Measurements from ENCODE around the gene SSTR4. TPM values are rescaled to one million over a fixed set of nuclear protein-coding genes. Genes with fewer than 3 reads are reported as not detected.

The SSTR4 gene
- total RNA-seq, 4 donors from 2014 or later = not detected

DNA sequence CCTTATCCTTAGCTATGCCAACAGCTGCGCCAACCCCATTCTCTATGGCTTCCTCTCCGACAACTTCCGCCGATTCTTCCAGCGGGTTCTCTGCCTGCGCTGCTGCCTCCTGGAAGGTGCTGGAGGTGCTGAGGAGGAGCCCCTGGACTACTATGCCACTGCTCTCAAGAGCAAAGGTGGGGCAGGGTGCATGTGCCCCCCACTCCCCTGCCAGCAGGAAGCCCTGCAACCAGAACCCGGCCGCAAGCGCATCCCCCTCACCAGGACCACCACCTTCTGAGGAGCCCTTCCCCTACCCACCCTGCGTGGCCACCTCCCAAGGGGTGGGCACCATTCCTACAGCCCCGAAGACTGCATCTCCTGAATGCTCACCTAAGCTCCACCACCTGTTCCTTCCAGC is 1.3 kb downstream of the SSTR4 start:
- H3K4me3 ChIP-seq = no peak overlapping the region
- no peak for DNase-seq
- H3K36me3 ChIP-seq = no peaks in the 10 kb centered on the region

DNA sequence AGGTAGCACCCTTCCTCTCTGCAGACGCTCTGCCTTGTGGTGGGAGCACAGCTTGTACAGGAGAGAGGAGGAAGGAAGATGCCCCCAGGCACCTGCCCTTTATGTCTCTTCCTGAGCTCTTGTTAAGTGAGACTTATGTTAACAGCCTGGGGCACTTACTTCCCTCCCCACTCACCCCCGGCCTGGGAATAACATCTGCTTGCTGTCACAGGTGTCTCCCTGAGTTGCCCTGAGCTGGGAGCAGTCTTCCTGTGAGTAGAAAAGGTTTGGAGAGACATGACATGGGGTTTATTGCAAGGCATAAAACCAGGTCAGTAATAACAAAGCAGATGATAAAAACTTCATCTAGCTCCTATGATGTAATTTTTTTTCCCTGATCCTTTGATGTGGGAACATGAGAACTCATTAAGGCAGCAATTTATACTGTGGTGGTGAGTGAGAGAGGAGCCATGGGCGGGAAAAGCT is 1.9 kb downstream of the SSTR4 start:
- Histone ChIP-seq H3K27me3 (no peaks in the 10 kb centered on the region), H3K4me1 (no peaks in the 10 kb centered on the region), H3K9me3 (no peaks in the 10 kb centered on the region), H3K4me3 (no peak overlapping the region), H3K27ac (no peak overlapping the region), H3K36me3 (no peaks in the 10 kb centered on the region)
- DNase-seq = no peak
- TF ChIP-seq, protein P1, sequence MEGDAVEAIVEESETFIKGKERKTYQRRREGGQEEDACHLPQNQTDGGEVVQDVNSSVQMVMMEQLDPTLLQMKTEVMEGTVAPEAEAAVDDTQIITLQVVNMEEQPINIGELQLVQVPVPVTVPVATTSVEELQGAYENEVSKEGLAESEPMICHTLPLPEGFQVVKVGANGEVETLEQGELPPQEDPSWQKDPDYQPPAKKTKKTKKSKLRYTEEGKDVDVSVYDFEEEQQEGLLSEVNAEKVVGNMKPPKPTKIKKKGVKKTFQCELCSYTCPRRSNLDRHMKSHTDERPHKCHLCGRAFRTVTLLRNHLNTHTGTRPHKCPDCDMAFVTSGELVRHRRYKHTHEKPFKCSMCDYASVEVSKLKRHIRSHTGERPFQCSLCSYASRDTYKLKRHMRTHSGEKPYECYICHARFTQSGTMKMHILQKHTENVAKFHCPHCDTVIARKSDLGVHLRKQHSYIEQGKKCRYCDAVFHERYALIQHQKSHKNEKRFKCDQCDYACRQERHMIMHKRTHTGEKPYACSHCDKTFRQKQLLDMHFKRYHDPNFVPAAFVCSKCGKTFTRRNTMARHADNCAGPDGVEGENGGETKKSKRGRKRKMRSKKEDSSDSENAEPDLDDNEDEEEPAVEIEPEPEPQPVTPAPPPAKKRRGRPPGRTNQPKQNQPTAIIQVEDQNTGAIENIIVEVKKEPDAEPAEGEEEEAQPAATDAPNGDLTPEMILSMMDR (IDR thresholded peaks at IDR 0.05) = no peak
- no peak for TF ChIP-seq POLR2A (IDR thresholded peaks at IDR 0.05)

More for the DNA sequence above, 1.3 kb downstream of the SSTR4 start:
- Histone ChIP-seq H3K4me1 (no peaks in the 10 kb centered on the region), H3K9me3 (no peaks in the 10 kb centered on the region), H3K27ac (no peak overlapping the region), H3K27me3 (no peaks in the 10 kb centered on the region)
- TF ChIP-seq, protein P1 (IDR thresholded peaks at IDR 0.05) = no peak
- no peak for TF ChIP-seq POLR2A (IDR thresholded peaks at IDR 0.05)

DNA sequence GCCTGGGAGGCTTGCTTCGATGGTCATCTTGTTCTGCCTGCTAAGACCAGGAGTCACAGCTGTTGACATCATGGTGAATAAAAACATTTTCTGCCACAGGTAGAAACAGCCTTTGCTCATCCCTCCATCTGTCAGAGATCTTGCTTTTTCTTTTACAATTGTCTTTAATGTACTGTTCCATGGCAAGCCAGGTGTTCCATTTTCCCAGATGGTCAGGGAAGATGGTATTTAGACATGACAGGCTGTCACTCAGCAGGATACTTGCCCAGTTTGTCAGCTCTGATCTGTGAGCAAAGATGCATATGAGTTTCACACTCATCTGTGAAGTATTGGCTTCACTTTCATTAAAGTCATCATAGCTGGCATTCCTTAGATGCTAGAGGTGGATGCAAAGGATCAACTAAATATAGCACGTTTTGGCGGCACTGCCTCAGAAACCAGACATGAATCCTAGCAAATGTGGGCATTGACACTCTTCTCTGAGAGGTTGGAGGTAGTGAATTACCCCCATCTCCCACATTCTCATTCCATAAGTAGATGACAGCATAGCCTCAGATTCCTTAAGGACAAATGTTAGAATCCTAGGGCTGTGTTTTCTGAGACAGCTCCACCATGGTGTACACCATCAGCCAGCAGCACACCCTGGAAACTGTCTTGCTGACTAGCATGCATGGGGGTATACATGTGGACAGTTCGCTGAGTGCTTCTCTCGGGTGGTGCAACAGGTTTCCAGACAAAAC is 4.2 kb downstream of the SSTR4 start:
- Histone ChIP-seq H3K27ac (no peak overlapping the region), H3K4me3 (no peak overlapping the region), H3K36me3 (no peaks in the 10 kb centered on the region), H3K4me1 (no peaks in the 10 kb centered on the region), H3K27me3 (no peaks in the 10 kb centered on the region), H3K9me3 (no peaks in the 10 kb centered on the region)
- TF ChIP-seq POLR2A (IDR thresholded peaks at IDR 0.05) = no peak
- TF ChIP-seq, protein P1 (IDR thresholded peaks at IDR 0.05) = no peak
- DNase-seq = no peak

DNA sequence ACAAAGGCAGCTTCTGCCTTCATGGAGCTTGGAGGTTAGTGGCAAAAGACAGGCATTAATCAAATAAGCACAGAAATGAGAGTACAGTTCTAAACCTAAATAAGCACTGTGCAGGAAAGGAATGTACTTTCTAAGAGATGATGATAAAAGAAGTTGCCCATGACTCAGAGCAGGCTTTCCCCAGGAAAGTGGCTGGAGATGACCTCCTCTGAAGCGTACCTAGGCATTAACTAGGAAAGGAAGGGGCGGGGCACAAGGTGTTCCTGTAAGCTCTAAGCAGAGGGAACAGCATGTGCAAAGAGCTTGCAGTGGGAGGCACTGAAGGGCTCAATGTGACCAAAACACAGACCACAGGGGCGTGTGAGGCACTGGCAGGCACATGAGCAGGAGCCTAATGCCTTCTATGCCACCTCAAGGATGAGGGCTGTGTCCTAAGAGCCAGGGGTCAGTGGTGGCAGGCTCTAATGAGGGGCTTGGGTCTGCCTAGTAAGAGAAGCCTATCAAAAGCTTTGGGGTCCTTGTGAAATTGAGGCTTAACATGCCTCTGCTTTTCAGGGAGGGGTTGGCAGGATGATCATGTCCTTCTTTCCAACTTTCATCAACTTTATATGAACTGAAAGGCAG is 4.9 kb downstream of the SSTR4 start:
- no peak for DNase-seq
- TF ChIP-seq, protein P1 (IDR thresholded peaks at IDR 0.05) = no peak
- no peak for TF ChIP-seq POLR2A (IDR thresholded peaks at IDR 0.05)
- Histone ChIP-seq H3K4me1 (no peaks in the 10 kb centered on the region), H3K36me3 (no peaks in the 10 kb centered on the region), H3K27me3 (no peaks in the 10 kb centered on the region), H3K9me3 (no peaks in the 10 kb centered on the region), H3K27ac (no peak overlapping the region), H3K4me3 (no peak overlapping the region)

DNA sequence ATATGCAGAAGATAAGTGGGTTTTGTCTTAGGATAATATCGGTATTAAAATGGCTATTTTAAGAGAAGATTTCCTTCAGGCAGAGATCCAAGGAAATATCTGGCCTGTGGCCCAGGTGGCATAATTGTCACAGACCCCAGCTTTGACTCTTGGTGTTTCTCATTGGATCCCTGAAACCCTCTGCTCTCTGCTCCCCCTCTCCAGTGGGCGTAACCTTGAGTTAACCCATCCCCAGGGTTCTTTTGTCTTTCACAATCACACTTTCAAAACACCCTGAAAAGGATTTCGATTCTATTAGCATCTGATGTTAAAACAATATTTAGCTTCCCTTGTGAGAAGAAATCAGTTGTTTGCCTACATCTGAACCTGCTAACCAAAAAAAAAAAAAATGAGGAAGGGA is 7.2 kb downstream of the SSTR4 start:
- Histone ChIP-seq H3K27me3 (peaks cover 0 to 2% of the 10 kb centered on the region in 2 donors), H3K27ac (no peak overlapping the region), H3K4me3 (no peak overlapping the region), H3K9me3 (no peaks in the 10 kb centered on the region), H3K36me3 (no peaks in the 10 kb centered on the region), H3K4me1 (no peaks in the 10 kb centered on the region)
- no peak for TF ChIP-seq POLR2A (IDR thresholded peaks at IDR 0.05)
- TF ChIP-seq, protein P1 (IDR thresholded peaks at IDR 0.05) = no peak
- no peak for DNase-seq

Data from Peyer's patch (tissue), 4 donors.